IMR-90 (cell line): Measurements from ENCODE around the gene MINK1. TPM values are rescaled to one million over a fixed set of nuclear protein-coding genes. Genes with fewer than 3 reads are reported as not detected.

Experiments
- ATAC-seq: fragments of 200-7000 bp; cut with Tn5 transposase; 2 replicates; pipeline ENCODE4 v1.9.1; 2020; ENCODE audit warnings: low read depth, mild to moderate bottlenecking, moderate library complexity
- BruUV-seq: library from RNA; stranded (reverse); fragments of 400-500 nt; replicated peaks from 2 replicates; lab custom pipeline; 2021; lab: Mats Ljungman, UMichigan
- CTCF ChIA-PET: fragments of 300-600 bp; formaldehyde crosslinking; extraction: SDS; loops from one replicate; lab custom pipeline; 2021; ENCODE audit warnings: antibody characterized with exemption; lab: Yijun Ruan, JAX
- POLR2A ChIA-PET: fragments of 300-600 bp; sonication (Branson Sonifier 250); formaldehyde crosslinking; loops from one replicate; lab custom pipeline; 2022; ENCODE audit warnings: antibody characterized with exemption; ENCODE audit not compliant: unreplicated experiment; lab: Charles Lee
- DNase-seq: peaks from one replicate; pipeline ENCODE4 v3.0.0; 2013
- H2AFZ ChIP-seq: replicated peaks from 2 replicates; pipeline ENCODE3; 2013; ENCODE audit warnings: low read length, mild to moderate bottlenecking; ENCODE audit not compliant: poor library complexity
- H2AK5ac ChIP-seq: 2 replicates; pipeline ENCODE4 v1.6.1; 2013; ENCODE audit warnings: low read depth, low read length, inconsistent platforms
- H2AK9ac ChIP-seq: replicated peaks from 2 replicates; pipeline ENCODE3; 2013; ENCODE audit warnings: mild to moderate bottlenecking, low read depth, low read length, moderate library complexity; ENCODE audit not compliant: poor library complexity
- H2BK120ac ChIP-seq: 2 replicates; pipeline ENCODE4 v1.6.1; 2013; ENCODE audit warnings: low read depth, low read length, inconsistent platforms
- H2BK15ac ChIP-seq: 3 replicates; pipeline ENCODE4 v1.6.1; 2013; ENCODE audit warnings: low read depth, low read length, inconsistent platforms
- H2BK20ac ChIP-seq: 2 replicates; pipeline ENCODE4 v1.6.1; 2013; ENCODE audit warnings: low read depth, mild to moderate bottlenecking, inconsistent platforms, low read length, moderate library complexity
- H2BK5ac ChIP-seq: 2 replicates; pipeline ENCODE4 v1.6.1; 2013; ENCODE audit warnings: mild to moderate bottlenecking, low read depth, low read length, inconsistent platforms; ENCODE audit not compliant: poor library complexity, severe bottlenecking
- H3K14ac ChIP-seq: replicated peaks from 2 replicates; pipeline ENCODE4 v1.6.1; 2013; ENCODE audit warnings: low read depth, low read length, inconsistent platforms
- H3K18ac ChIP-seq: 2 replicates; pipeline ENCODE4 v1.6.1; 2013; ENCODE audit warnings: low read depth, low read length, control low read depth
- H3K23ac ChIP-seq: 2 replicates; pipeline ENCODE4 v1.6.1; 2013; ENCODE audit warnings: low read depth, low read length, inconsistent platforms
- H3K27ac ChIP-seq: 2 replicates; pipeline ENCODE4 v1.5.1; 2013; ENCODE audit warnings: mild to moderate bottlenecking, control low read depth, low read length; ENCODE audit not compliant: insufficient read depth
- H3K27me3 ChIP-seq: 2 replicates; pipeline ENCODE4 v1.6.1; 2013; ENCODE audit warnings: low read length; ENCODE audit not compliant: control insufficient read depth, insufficient read depth
- H3K36me3 ChIP-seq: 2 replicates; pipeline ENCODE4 v1.6.1; 2013; ENCODE audit warnings: low read length, mixed read lengths; ENCODE audit not compliant: control insufficient read depth, insufficient read depth
- H3K4ac ChIP-seq: 2 replicates; pipeline ENCODE4 v1.6.1; 2013; ENCODE audit warnings: low read depth, low read length, inconsistent platforms
- H3K4me1 ChIP-seq: 2 replicates; pipeline ENCODE4 v1.6.1; 2013; ENCODE audit warnings: low read length, mixed read lengths; ENCODE audit not compliant: control insufficient read depth, insufficient read depth
- H3K4me2 ChIP-seq: 2 replicates; pipeline ENCODE4 v1.6.1; 2013; ENCODE audit warnings: low read depth, mild to moderate bottlenecking, control low read depth, low read length, moderate library complexity
- H3K4me3 ChIP-seq: 2 replicates; pipeline ENCODE4 v1.5.1; 2013; ENCODE audit warnings: low read depth, mild to moderate bottlenecking, control low read depth, low read length, moderate library complexity; ENCODE audit not compliant: insufficient read depth
- H3K56ac ChIP-seq: 2 replicates; pipeline ENCODE4 v1.6.1; 2013; ENCODE audit warnings: low read length, inconsistent platforms; ENCODE audit not compliant: insufficient read depth; ENCODE audit errors: extremely low read depth
- H3K79me1 ChIP-seq, 2 experiments: 2 replicates each; pipeline ENCODE4 v1.6.1; 2013; ENCODE audit warnings: low read length in 2 of 2, inconsistent platforms in 1 of 2, low read depth in 1 of 2
- H3K9ac ChIP-seq: 2 replicates; pipeline ENCODE4 v1.6.1; 2013; ENCODE audit warnings: low read depth, low read length, control low read depth
- H3K9me1 ChIP-seq: 2 replicates; pipeline ENCODE4 v1.6.1; 2013; ENCODE audit warnings: low read length, inconsistent platforms; ENCODE audit not compliant: insufficient read depth
- H3K9me3 ChIP-seq: 2 replicates; pipeline ENCODE4 v1.6.1; 2013; ENCODE audit warnings: low read length; ENCODE audit not compliant: control insufficient read depth, insufficient read depth
- H4K20me1 ChIP-seq: 2 replicates; pipeline ENCODE4 v1.6.1; 2013; ENCODE audit warnings: low read length, inconsistent platforms; ENCODE audit not compliant: insufficient read depth
- H4K5ac ChIP-seq: 2 replicates; pipeline ENCODE4 v1.6.1; 2013; ENCODE audit warnings: mild to moderate bottlenecking, low read depth, low read length, control low read depth
- H4K8ac ChIP-seq, 2 experiments: 2 replicates each; pipeline ENCODE4 v1.6.1; 2013; ENCODE audit warnings: low read depth in 2 of 2, low read length in 2 of 2, control low read depth in 1 of 2, inconsistent platforms in 1 of 2
- H4K91ac ChIP-seq: 2 replicates; pipeline ENCODE4 v1.6.1; 2013; ENCODE audit warnings: low read depth, low read length, inconsistent platforms; ENCODE audit not compliant: insufficient read depth
- CHD1 ChIP-seq: IDR thresholded peaks from 2 replicates; pipeline ENCODE4 v1.6.1; 2012; ENCODE audit warnings: low read depth, low read length, improper control_type of control experiment
- ELK1 ChIP-seq: fragments of 150-350 bp; IDR thresholded peaks from 2 replicates; pipeline ENCODE4 v1.6.1; 2016; ENCODE audit warnings: low read depth, mild to moderate bottlenecking, low read length, moderate library complexity, borderline replicate concordance
- WGBS, 2 experiments: methylation state at CpG; one replicate each; pipeline versions ENCODE4 v1.1.5 to v1.1.7; 2013; ENCODE audit warnings: missing lambda C conversion rate in 2 of 2; ENCODE audit not compliant: insufficient read length in 1 of 2; ENCODE audit errors: extremely low coverage in 2 of 2; 5-methylcytosine and 5-hydroxymethylcytosine counted together
- dilution Hi-C: fragments of 300-500 bp; cut with HindIII; formaldehyde crosslinking; loops from one replicate; pipeline ENCODE4 v1.14.3; 2018; ENCODE audit warnings: low sequenced_read_pairs; ENCODE audit not compliant: unreplicated experiment
- in situ Hi-C: fragments of 300-500 bp; cut with MboI; formaldehyde crosslinking; loops from 3 replicates; pipeline ENCODE4 v1.14.3; 2019; ENCODE audit warnings: low sequenced_read_pairs, inconsistent platforms, mixed read lengths
- intact Hi-C: fragments of 100-400 bp; cut with micrococcal nuclease; formaldehyde crosslinking; loops from 2 replicates; pipeline ENCODE4 v1.10.0; 2022
- polyA plus RNA-seq, 3 experiments: library from polyadenylated mRNA; depleted of rRNA; stranded (reverse); fragments of >200 nt; gene quantifications; 2 replicates each; pipeline ENCODE4 v1.2.3, GENCODE V29; 2012; ENCODE audit warnings: low replicate concordance in 1 of 3
- total RNA-seq: library from RNA; depleted of rRNA; stranded (reverse); fragments of >200 nt; gene quantifications from 2 replicates; pipeline ENCODE4 v1.2.3, GENCODE V29; 2012

Gene MINK1
- total and polyA plus RNA-seq, 2 of the 4 experiments (the other 2 are of a cell fraction) = 12.2 to 40.9 TPM

GRCh38 chr17:4785311-4786105 is 47.6 kb upstream of the MINK1 start:
- ChIA-PET POLR2A (no interaction called here), CTCF (no interaction called here)
- Histone ChIP-seq H4K8ac (no peak overlapping the region), H3K4me1 (peaks cover 5% of the 10 kb centered on the region; the same call in 1 of the 2 replicates), H2AK5ac (no peak overlapping the region), H3K79me1 (peaks cover 0 to 5% of the 10 kb centered on the region in 2 experiments; a peak in 2 of 4 replicates), H3K9me3 (no peaks in the 10 kb centered on the region), H2BK15ac (no peak overlapping the region), H4K5ac (no peak overlapping the region), H3K4me2 (peak overlapping the region; percentile 20; the same call in 1 of the 2 replicates), H3K9me1 (peaks cover under 1% of the 10 kb centered on the region; the same call in 1 of the 2 replicates), H3K18ac (no peak overlapping the region), H4K20me1 (no peaks in the 10 kb centered on the region), H3K27ac (no peak overlapping the region), H3K36me3 (no peaks in the 10 kb centered on the region), H3K14ac (no peak overlapping the region), H3K9ac (no peak overlapping the region), H2BK5ac (no peak overlapping the region), H4K91ac (no peak overlapping the region), H3K4ac (no peak overlapping the region), H3K27me3 (peaks cover 43% of the 10 kb centered on the region), H2AK9ac (peak overlapping the region; percentile 70), H3K56ac (no peak overlapping the region), H3K23ac (peak overlapping the region; percentile 60), H2AFZ (peak overlapping the region; percentile 64), H2BK120ac (no peak overlapping the region), H2BK20ac (no peak overlapping the region), H3K4me3 (no peak overlapping the region)
- dilution Hi-C loops = no loop called here
- no peak for DNase-seq
- 12% methylated on average over 31 of the region's 61 CpGs; no CpG with 5 or more reads in 1 of the 2 experiments for WGBS, 2 experiments
- in situ Hi-C loops = loop anchor here (5.0 kb wide), 1 partner anchor 97 kb away; no protein-coding TSS in a partner anchor
- no TSS peak for BruUV-seq
- intact Hi-C loops = no loop called here
- ATAC-seq = no peak
- TF ChIP-seq ELK1 = no peak
- TF ChIP-seq CHD1 = no peak
